Activated CD4-positive, alpha-beta T cell treated with anti-CD3 and anti-CD28 coated beads, Interleukin-2, Interleukin-6, amounts not matched to agents 100 ng/mL and 50 ng/mL, durations not matched to agents 16 hours and 8 hours (primary cell): Measurements from ENCODE around the gene LENG1.
"Not testable (repeated sequence)": the region's sequence is repeated elsewhere in the genome, so short reads cannot be mapped to it uniquely, and the experiment has no call there.

Source experiments
- DNase-seq: peaks from one replicate; pipeline ENCODE4 v3.0.0-alpha.2; 2020

The LENG1 gene

GRCh38 chr19:54189145-54189734, 29.7 kb upstream of the LENG1 start, which contains the start of gene MBOAT7:
MBOAT7 (minus strand) TSS chr19:54189580; CDS start chr19:54188508, 1,072 bp downstream.
- DNase-seq, result no peak

- DNase-seq, result peak; percentile 72
These were observed 28.8 kb upstream of the LENG1 start for GRCh38 chr19:54188215-54188871.

- no peak for DNase-seq
These were observed 27.4 kb upstream of the LENG1 start for GRCh38 chr19:54186934-54187381.

GRCh38 chr19:54186351-54186750, 26.8 kb upstream of the LENG1 start:
- DNase-seq, result no peak

- no peak for DNase-seq
These were observed 23.9 kb upstream of the LENG1 start for GRCh38 chr19:54183431-54183830.

- not testable (repeated sequence) for DNase-seq
These were observed 22.4 kb upstream of the LENG1 start for GRCh38 chr19:54181894-54182293.

- no peak for DNase-seq
These were observed 21.2 kb upstream of the LENG1 start for GRCh38 chr19:54180691-54181091.

- no peak for DNase-seq
These were observed 20.5 kb upstream of the LENG1 start for GRCh38 chr19:54179921-54180461.

GRCh38 chr19:54179262-54179852, 19.8 kb upstream of the LENG1 start:
- DNase-seq, result no peak

GRCh38 chr19:54178581-54179261, 19.2 kb upstream of the LENG1 start:
- peak; percentile 50 for DNase-seq

- DNase-seq, result no peak
These were observed 14.7 kb upstream of the LENG1 start for GRCh38 chr19:54173951-54174834.

- no peak for DNase-seq
These were observed 13.8 kb upstream of the LENG1 start for GRCh38 chr19:54173359-54173699.

- no peak for DNase-seq
These were observed 13.2 kb upstream of the LENG1 start, which contains the start of gene TMC4 for GRCh38 chr19:54172471-54173358. TMC4 (minus strand) TSS chr19:54173160; CDS start chr19:54173117, 43 bp downstream.

GRCh38 chr19:54171736-54172431, 12.4 kb upstream of the LENG1 start:
- not testable (repeated sequence) for DNase-seq

GRCh38 chr19:54169149-54169740, 9.7 kb upstream of the LENG1 start:
- no peak for DNase-seq

- DNase-seq, result peak; percentile 92
These were observed 8.8 kb upstream of the LENG1 start for GRCh38 chr19:54168174-54168917.

GRCh38 chr19:54165222-54165621, 5.7 kb upstream of the LENG1 start:
- no peak for DNase-seq

GRCh38 chr19:54164369-54165068, 5.0 kb upstream of the LENG1 start:
- DNase-seq, result peak; percentile 88

- no peak for DNase-seq
These were observed 3.4 kb upstream of the LENG1 start for GRCh38 chr19:54162884-54163283.
